Measurements from ENCODE around the gene MAGEC2. TPM values are rescaled to one million over a fixed set of nuclear protein-coding genes. Genes with fewer than 3 reads are reported as not detected.

The MAGEC2 gene
- total and polyA plus RNA-seq, 2 donors from 2014 or later, result not detected

GRCh38 chrX:142184756-142185602 lies 20.1 kb downstream of the MAGEC2 start:
- H3K9me3 ChIP-seq (ENCODE audit: control insufficient read depth in 2 of 3, insufficient read depth in 1 of 3, low read length in 3 of 3), result no peaks in the 10 kb centered on the region
- DNase-seq (no peak), FAIRE-seq (no peak)
- intact Hi-C loops (cut with DNase I), result no loop called here
- no peaks in the 10 kb centered on the region for H3K4me1 ChIP-seq (ENCODE audit: control insufficient read depth in 2 of 3, insufficient read depth in 2 of 3, low read depth in 1 of 3, low read length in 3 of 3)
- no peak for TF ChIP-seq CTCF (IDR thresholded peaks at IDR 0.05; ENCODE audit: borderline replicate concordance, extremely low read depth, insufficient read depth)
- no peaks in the 10 kb centered on the region for H3K36me3 ChIP-seq (ENCODE audit: control insufficient read depth in 2 of 3, insufficient read depth in 3 of 3, low read length in 3 of 3)
- no peak overlapping the region for H3K27ac ChIP-seq (ENCODE audit: low read depth in 2 of 2, low read length in 2 of 2)
- no peak overlapping the region for H3K4me3 ChIP-seq (ENCODE audit: low read length in 3 of 3)
- H3K27me3 ChIP-seq (ENCODE audit: control insufficient read depth, insufficient read depth, low read length), result no peaks in the 10 kb centered on the region
- H3K9ac ChIP-seq (ENCODE audit: low read length in 3 of 3), result no peak overlapping the region

- FAIRE-seq (no peak), DNase-seq (peak in 3 of 5 donors; percentile 21 to 36 (median 31))
- no peak for TF ChIP-seq CTCF (IDR thresholded peaks at IDR 0.05; ENCODE audit: borderline replicate concordance, extremely low read depth, insufficient read depth)
- Histone ChIP-seq H3K4me1 (ENCODE audit: control insufficient read depth in 2 of 3, insufficient read depth in 2 of 3, low read depth in 1 of 3, low read length in 3 of 3) (no peaks in the 10 kb centered on the region), H3K27me3 (ENCODE audit: control insufficient read depth, insufficient read depth, low read length) (no peaks in the 10 kb centered on the region), H3K9ac (ENCODE audit: low read length in 3 of 3) (no peak overlapping the region), H3K27ac (ENCODE audit: low read depth in 2 of 2, low read length in 2 of 2) (no peak overlapping the region), H3K4me3 (ENCODE audit: low read length in 3 of 3) (no peak overlapping the region), H3K36me3 (ENCODE audit: control insufficient read depth in 2 of 3, insufficient read depth in 3 of 3, low read length in 3 of 3) (no peaks in the 10 kb centered on the region), H3K9me3 (ENCODE audit: control insufficient read depth in 2 of 3, insufficient read depth in 1 of 3, low read length in 3 of 3) (no peaks in the 10 kb centered on the region)
- intact Hi-C loops (cut with DNase I), result no loop called here
Measured at GRCh38 chrX:142156567-142156966, 48.5 kb downstream of the MAGEC2 start.
